PC-3 (cell line): ENCODE measurements around the gene SLC35F1. TPM values are rescaled to one million over a fixed set of nuclear protein-coding genes. Genes with fewer than 3 reads are reported as not detected.

Experiments
- ATAC-seq: fragments of 200-7000 bp; cut with Tn5 transposase; 2 replicates; pipeline ENCODE4 v1.9.1; 2020; ENCODE audit warnings: mild to moderate bottlenecking, moderate library complexity
- BruUV-seq: library from RNA; stranded (reverse); fragments of 400-500 nt; replicated peaks from 2 replicates; lab custom pipeline; 2021; lab: Mats Ljungman, UMichigan
- CTCF ChIA-PET: fragments of 300-600 bp; sonication (Branson Sonifier 250); formaldehyde crosslinking; loops from one replicate; lab custom pipeline; 2022; ENCODE audit warnings: antibody characterized with exemption; lab: Charles Lee
- POLR2A ChIA-PET: fragments of 300-600 bp; sonication (Branson Sonifier 250); formaldehyde crosslinking; loops from one replicate; lab custom pipeline; 2022; ENCODE audit warnings: antibody characterized with exemption; ENCODE audit not compliant: unreplicated experiment; lab: Charles Lee
- DNase-seq: peaks from one replicate; pipeline ENCODE4 v3.0.0-alpha.2; 2015
- H2AFZ ChIP-seq: fragments of 300-600 bp; sonication (generic); 2 replicates; pipeline ENCODE4 v1.6.0; 2016; ENCODE audit warnings: antibody characterized with exemption, low read length
- H3F3A ChIP-seq: fragments of 300-600 bp; sonication (generic); one replicate; pipeline ENCODE4 v1.6.0; 2017; ENCODE audit warnings: antibody characterized with exemption, low read length, control low read depth, mild to moderate bottlenecking; ENCODE audit not compliant: unreplicated experiment
- H3K27ac ChIP-seq: fragments of 300-600 bp; sonication (generic); 2 replicates; pipeline ENCODE4 v1.5.1; 2016; ENCODE audit warnings: mild to moderate bottlenecking, low read length
- H3K27me3 ChIP-seq: fragments of 300-600 bp; sonication (generic); 2 replicates; pipeline ENCODE4 v1.6.1; 2016; ENCODE audit warnings: low read length, mixed read lengths
- H3K36me3 ChIP-seq: fragments of 300-600 bp; sonication (generic); 2 replicates; pipeline ENCODE4 v1.6.1; 2016; ENCODE audit warnings: low read depth, mixed run types, low read length, mixed read lengths
- H3K4me1 ChIP-seq: fragments of 300-600 bp; sonication (generic); 2 replicates; pipeline ENCODE4 v1.5.1; 2016; ENCODE audit warnings: low read length; ENCODE audit not compliant: insufficient read depth
- H3K4me2 ChIP-seq: fragments of 300-600 bp; sonication (generic); 2 replicates; pipeline ENCODE4 v1.6.0; 2016; ENCODE audit warnings: low read length
- H3K4me3 ChIP-seq: fragments of 300-600 bp; sonication (generic); 2 replicates; pipeline ENCODE4 v1.5.1; 2016; ENCODE audit warnings: mild to moderate bottlenecking, low read length, mixed read lengths
- H3K79me2 ChIP-seq: fragments of 300-600 bp; sonication (generic); 2 replicates; pipeline ENCODE4 v1.6.1; 2017; ENCODE audit warnings: low read length, mixed read lengths
- H3K9ac ChIP-seq: fragments of 300-600 bp; sonication (generic); 2 replicates; pipeline ENCODE4 v1.6.0; 2016; ENCODE audit warnings: mild to moderate bottlenecking, low read length
- H3K9me2 ChIP-seq: fragments of 300-600 bp; sonication (generic); replicated peaks from 2 replicates; pipeline ENCODE4 v1.6.1; 2016; ENCODE audit warnings: mixed run types, low read length, mixed read lengths
- H3K9me3 ChIP-seq: fragments of 300-600 bp; sonication (generic); 2 replicates; pipeline ENCODE4 v1.6.1; 2016; ENCODE audit warnings: low read length, mixed read lengths
- H4K20me1 ChIP-seq: fragments of 300-600 bp; sonication (generic); 2 replicates; pipeline ENCODE4 v1.6.1; 2016; ENCODE audit warnings: low read length, mixed read lengths
- CTCF ChIP-seq: fragments of 300-600 bp; sonication (generic); conservative IDR thresholded peaks from 2 replicates; pipeline ENCODE4 v1.5.1; 2017; ENCODE audit warnings: antibody characterized with exemption, low read depth, mild to moderate bottlenecking, low read length
- EZH2 ChIP-seq: fragments of 300-600 bp; sonication (generic); IDR thresholded peaks from one replicate; pipeline ENCODE4 v1.6.1; 2017; ENCODE audit warnings: antibody characterized with exemption, mild to moderate bottlenecking, low read length; ENCODE audit not compliant: unreplicated experiment
- EZH2phosphoT487 ChIP-seq: fragments of 300-600 bp; sonication (generic); IDR thresholded peaks from 2 replicates; pipeline ENCODE4 v1.6.1; 2018; ENCODE audit warnings: mild to moderate bottlenecking, antibody characterized with exemption, low read length, borderline replicate concordance
- intact Hi-C: fragments of 100-400 bp; cut with micrococcal nuclease; formaldehyde crosslinking; loops from 2 replicates; pipeline ENCODE4 v1.9.0; 2023
- total RNA-seq: library from RNA; depleted of rRNA; stranded (reverse); fragments of >200 nt; gene quantifications from 2 replicates; pipeline ENCODE4 v1.2.3, GENCODE V29; 2014

Gene SLC35F1
- total RNA-seq, 1 experiment from 2014 or later = not detected

- no peak overlapping the region for H3K27ac ChIP-seq
- ATAC-seq = no peak
- ChIA-PET POLR2A (no interaction called here), CTCF (no interaction called here)
- intact Hi-C loops = no loop called here
- no peak overlapping the region for H3K4me3 ChIP-seq
- BruUV-seq = no TSS peak
- TF ChIP-seq CTCF = no peak
- no peak for TF ChIP-seq EZH2
- no peak for TF ChIP-seq EZH2phosphoT487
- H3K27me3 ChIP-seq = no peaks in the 10 kb centered on the region
- no peaks in the 10 kb centered on the region for H4K20me1 ChIP-seq
- no peaks in the 10 kb centered on the region for H3K79me2 ChIP-seq
- no peak for DNase-seq
- H3F3A ChIP-seq = no peaks in the 10 kb centered on the region
- no peaks in the 10 kb centered on the region for H3K36me3 ChIP-seq
- no peak overlapping the region for H3K9ac ChIP-seq
- no peaks in the 10 kb centered on the region for H3K9me2 ChIP-seq
- H2AFZ ChIP-seq = no peak overlapping the region
- no peaks in the 10 kb centered on the region for H3K9me3 ChIP-seq
- no peak overlapping the region for H3K4me2 ChIP-seq
- no peaks in the 10 kb centered on the region for H3K4me1 ChIP-seq
These were observed 291.7 kb downstream of the SLC35F1 start for GRCh38 chr6:118198746-118199145.

GRCh38 chr6:118200160-118200559 lies 293.1 kb downstream of the SLC35F1 start:
- H3K4me2 ChIP-seq = no peak overlapping the region
- H3K79me2 ChIP-seq = no peaks in the 10 kb centered on the region
- no TSS peak for BruUV-seq
- no peak overlapping the region for H3K27ac ChIP-seq
- no peaks in the 10 kb centered on the region for H3K9me2 ChIP-seq
- H3F3A ChIP-seq = no peaks in the 10 kb centered on the region
- POLR2A ChIA-PET = no interaction called here
- H3K36me3 ChIP-seq = no peaks in the 10 kb centered on the region
- ATAC-seq (no peak), DNase-seq (no peak)
- CTCF ChIA-PET = no interaction called here
- TF ChIP-seq CTCF (no peak), EZH2 (no peak), EZH2phosphoT487 (no peak)
- no peak overlapping the region for H3K4me3 ChIP-seq
- H3K27me3 ChIP-seq = no peaks in the 10 kb centered on the region
- no peaks in the 10 kb centered on the region for H3K4me1 ChIP-seq
- no peaks in the 10 kb centered on the region for H3K9me3 ChIP-seq
- no peak overlapping the region for H2AFZ ChIP-seq
- no peak overlapping the region for H3K9ac ChIP-seq
- no peaks in the 10 kb centered on the region for H4K20me1 ChIP-seq
- intact Hi-C loops = no loop called here

- DNase-seq = no peak
- Histone ChIP-seq H3K9ac (no peak overlapping the region), H3K4me1 (no peaks in the 10 kb centered on the region), H3K9me2 (no peaks in the 10 kb centered on the region), H3K4me3 (no peak overlapping the region), H3K27me3 (no peaks in the 10 kb centered on the region), H3K27ac (no peak overlapping the region), H3K9me3 (no peaks in the 10 kb centered on the region), H4K20me1 (no peaks in the 10 kb centered on the region), H3K79me2 (no peaks in the 10 kb centered on the region), H3K4me2 (no peak overlapping the region), H3K36me3 (no peaks in the 10 kb centered on the region), H3F3A (no peaks in the 10 kb centered on the region), H2AFZ (no peak overlapping the region)
- ChIA-PET POLR2A (no interaction called here), CTCF (no interaction called here)
- intact Hi-C loops = no loop called here
- TF ChIP-seq EZH2 = no peak
- no peak for TF ChIP-seq CTCF
- TF ChIP-seq EZH2phosphoT487 = no peak
- no peak for ATAC-seq
- BruUV-seq = no TSS peak
These were observed 295.5 kb downstream of the SLC35F1 start for GRCh38 chr6:118202517-118202916.
